Gastrocnemius medialis (tissue), 4 donors: Measurements from ENCODE around the gene HOXA3.

ENCODE experiments used
- POLR2A ChIP-seq, 2 donors: fragments of 450-650 bp; IDR thresholded peaks; one replicate each; pipeline ENCODE4 v1.6.1; 2017; ENCODE audit warnings: antibody characterized with exemption in 2 of 2, mild to moderate bottlenecking in 2 of 2, moderate library complexity in 2 of 2
- TF ChIP-seq, protein P1 (sequence below), 5 experiments: fragments of 450-650 bp in 3 of 5; fragments of 200-600 bp in 2 of 5; sonication (generic) in 2 of 5; IDR thresholded peaks in 4 of 5; conservative IDR thresholded peaks in 1 of 5; 1 replicate in 4 of 5; 2 replicates in 1 of 5; pipeline ENCODE4 v1.5.1; 2016 to 2019; ENCODE audit warnings: antibody characterized with exemption in 5 of 5, mild to moderate bottlenecking in 3 of 5, moderate library complexity in 3 of 5

DNA sequence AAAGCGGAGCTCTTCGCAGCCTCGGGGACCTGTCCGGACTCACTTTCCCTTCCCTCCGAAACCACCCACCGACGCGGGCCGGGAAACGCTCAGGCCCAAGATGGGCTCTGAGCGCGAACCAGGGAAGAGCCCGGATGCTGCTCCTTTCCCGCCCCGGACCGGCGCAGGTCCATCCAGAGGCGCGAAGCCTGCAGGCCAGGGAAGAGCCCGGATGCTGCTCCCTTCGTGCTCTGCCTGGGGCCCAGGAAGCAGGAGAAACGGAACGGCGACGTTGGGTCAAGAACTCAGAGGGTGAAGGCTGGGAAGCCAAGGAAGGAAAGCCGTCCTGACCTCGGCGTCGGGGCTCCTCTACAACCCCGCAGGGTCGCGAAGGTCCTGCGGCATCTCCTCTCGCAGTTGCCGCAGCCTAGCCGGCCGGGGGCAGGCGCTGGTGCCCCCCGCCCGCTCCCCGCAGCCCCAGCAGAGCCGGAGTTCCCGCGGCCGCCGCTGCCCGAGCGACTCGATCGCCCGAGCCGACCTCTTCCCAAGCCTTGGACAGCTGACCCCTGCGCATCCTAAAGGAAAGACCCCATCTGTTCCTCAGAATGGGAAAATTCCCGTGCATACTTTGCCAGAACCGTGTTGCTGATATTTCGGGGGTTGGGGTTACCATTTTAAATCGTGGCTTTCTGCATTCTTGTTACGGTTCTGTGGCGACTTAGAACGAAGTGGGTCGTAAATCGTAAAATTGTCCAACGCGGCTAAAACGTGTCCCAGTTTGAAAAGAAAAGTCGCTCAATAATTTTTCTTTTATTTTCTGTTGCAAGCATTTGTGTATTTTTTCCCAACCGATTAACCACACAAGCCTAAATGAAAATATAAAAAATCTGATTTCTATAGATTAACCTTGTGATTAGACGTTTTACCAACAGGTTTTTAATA, 64.1 kb downstream of the HOXA3 start:
- TF ChIP-seq, protein P1, sequence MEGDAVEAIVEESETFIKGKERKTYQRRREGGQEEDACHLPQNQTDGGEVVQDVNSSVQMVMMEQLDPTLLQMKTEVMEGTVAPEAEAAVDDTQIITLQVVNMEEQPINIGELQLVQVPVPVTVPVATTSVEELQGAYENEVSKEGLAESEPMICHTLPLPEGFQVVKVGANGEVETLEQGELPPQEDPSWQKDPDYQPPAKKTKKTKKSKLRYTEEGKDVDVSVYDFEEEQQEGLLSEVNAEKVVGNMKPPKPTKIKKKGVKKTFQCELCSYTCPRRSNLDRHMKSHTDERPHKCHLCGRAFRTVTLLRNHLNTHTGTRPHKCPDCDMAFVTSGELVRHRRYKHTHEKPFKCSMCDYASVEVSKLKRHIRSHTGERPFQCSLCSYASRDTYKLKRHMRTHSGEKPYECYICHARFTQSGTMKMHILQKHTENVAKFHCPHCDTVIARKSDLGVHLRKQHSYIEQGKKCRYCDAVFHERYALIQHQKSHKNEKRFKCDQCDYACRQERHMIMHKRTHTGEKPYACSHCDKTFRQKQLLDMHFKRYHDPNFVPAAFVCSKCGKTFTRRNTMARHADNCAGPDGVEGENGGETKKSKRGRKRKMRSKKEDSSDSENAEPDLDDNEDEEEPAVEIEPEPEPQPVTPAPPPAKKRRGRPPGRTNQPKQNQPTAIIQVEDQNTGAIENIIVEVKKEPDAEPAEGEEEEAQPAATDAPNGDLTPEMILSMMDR (IDR thresholded peaks at IDR 0.05 in 4 of 5, conservative IDR thresholded peaks at IDR 0.05 in 1 of 5) = no peak
- no peak for TF ChIP-seq POLR2A (IDR thresholded peaks at IDR 0.05)
